PC-3 (cell line): ENCODE results near the gene TOB1. TPM values are rescaled to one million over a fixed set of nuclear protein-coding genes. Genes with fewer than 3 reads are reported as not detected.

Experiments
- ATAC-seq: fragments of 200-7000 bp; cut with Tn5 transposase; 2 replicates; pipeline ENCODE4 v1.9.1; 2020; ENCODE audit warnings: mild to moderate bottlenecking, moderate library complexity
- BruUV-seq: library from RNA; stranded (reverse); fragments of 400-500 nt; replicated peaks from 2 replicates; lab custom pipeline; 2021; lab: Mats Ljungman, UMichigan
- CTCF ChIA-PET: fragments of 300-600 bp; sonication (Branson Sonifier 250); formaldehyde crosslinking; loops from one replicate; lab custom pipeline; 2022; ENCODE audit warnings: antibody characterized with exemption; lab: Charles Lee
- POLR2A ChIA-PET: fragments of 300-600 bp; sonication (Branson Sonifier 250); formaldehyde crosslinking; loops from one replicate; lab custom pipeline; 2022; ENCODE audit warnings: antibody characterized with exemption; ENCODE audit not compliant: unreplicated experiment; lab: Charles Lee
- DNase-seq: peaks from one replicate; pipeline ENCODE4 v3.0.0-alpha.2; 2015
- H2AFZ ChIP-seq: fragments of 300-600 bp; sonication (generic); 2 replicates; pipeline ENCODE4 v1.6.0; 2016; ENCODE audit warnings: antibody characterized with exemption, low read length
- H3F3A ChIP-seq: fragments of 300-600 bp; sonication (generic); one replicate; pipeline ENCODE4 v1.6.0; 2017; ENCODE audit warnings: antibody characterized with exemption, low read length, control low read depth, mild to moderate bottlenecking; ENCODE audit not compliant: unreplicated experiment
- H3K27ac ChIP-seq: fragments of 300-600 bp; sonication (generic); 2 replicates; pipeline ENCODE4 v1.5.1; 2016; ENCODE audit warnings: mild to moderate bottlenecking, low read length
- H3K27me3 ChIP-seq: fragments of 300-600 bp; sonication (generic); 2 replicates; pipeline ENCODE4 v1.6.1; 2016; ENCODE audit warnings: low read length, mixed read lengths
- H3K36me3 ChIP-seq: fragments of 300-600 bp; sonication (generic); 2 replicates; pipeline ENCODE4 v1.6.1; 2016; ENCODE audit warnings: low read depth, mixed run types, low read length, mixed read lengths
- H3K4me1 ChIP-seq: fragments of 300-600 bp; sonication (generic); 2 replicates; pipeline ENCODE4 v1.5.1; 2016; ENCODE audit warnings: low read length; ENCODE audit not compliant: insufficient read depth
- H3K4me2 ChIP-seq: fragments of 300-600 bp; sonication (generic); 2 replicates; pipeline ENCODE4 v1.6.0; 2016; ENCODE audit warnings: low read length
- H3K4me3 ChIP-seq: fragments of 300-600 bp; sonication (generic); 2 replicates; pipeline ENCODE4 v1.5.1; 2016; ENCODE audit warnings: mild to moderate bottlenecking, low read length, mixed read lengths
- H3K79me2 ChIP-seq: fragments of 300-600 bp; sonication (generic); 2 replicates; pipeline ENCODE4 v1.6.1; 2017; ENCODE audit warnings: low read length, mixed read lengths
- H3K9ac ChIP-seq: fragments of 300-600 bp; sonication (generic); 2 replicates; pipeline ENCODE4 v1.6.0; 2016; ENCODE audit warnings: mild to moderate bottlenecking, low read length
- H3K9me2 ChIP-seq: fragments of 300-600 bp; sonication (generic); replicated peaks from 2 replicates; pipeline ENCODE4 v1.6.1; 2016; ENCODE audit warnings: mixed run types, low read length, mixed read lengths
- H3K9me3 ChIP-seq: fragments of 300-600 bp; sonication (generic); 2 replicates; pipeline ENCODE4 v1.6.1; 2016; ENCODE audit warnings: low read length, mixed read lengths
- H4K20me1 ChIP-seq: fragments of 300-600 bp; sonication (generic); 2 replicates; pipeline ENCODE4 v1.6.1; 2016; ENCODE audit warnings: low read length, mixed read lengths
- CTCF ChIP-seq: fragments of 300-600 bp; sonication (generic); conservative IDR thresholded peaks from 2 replicates; pipeline ENCODE4 v1.5.1; 2017; ENCODE audit warnings: antibody characterized with exemption, low read depth, mild to moderate bottlenecking, low read length
- EZH2 ChIP-seq: fragments of 300-600 bp; sonication (generic); IDR thresholded peaks from one replicate; pipeline ENCODE4 v1.6.1; 2017; ENCODE audit warnings: antibody characterized with exemption, mild to moderate bottlenecking, low read length; ENCODE audit not compliant: unreplicated experiment
- EZH2phosphoT487 ChIP-seq: fragments of 300-600 bp; sonication (generic); IDR thresholded peaks from 2 replicates; pipeline ENCODE4 v1.6.1; 2018; ENCODE audit warnings: mild to moderate bottlenecking, antibody characterized with exemption, low read length, borderline replicate concordance
- intact Hi-C: fragments of 100-400 bp; cut with micrococcal nuclease; formaldehyde crosslinking; loops from 2 replicates; pipeline ENCODE4 v1.9.0; 2023
- total RNA-seq: library from RNA; depleted of rRNA; stranded (reverse); fragments of >200 nt; gene quantifications from 2 replicates; pipeline ENCODE4 v1.2.3, GENCODE V29; 2014

TOB1 gene
- total RNA-seq, 1 experiment from 2014 or later: 28.7 TPM

GRCh38 chr17:50841949-50842354, 24.2 kb downstream of the TOB1 start:
- Histone ChIP-seq H3K4me2 (no peak overlapping the region), H3F3A (no peaks in the 10 kb centered on the region), H3K27ac (no peak overlapping the region), H2AFZ (peak overlapping the region; percentile 71), H3K4me3 (no peak overlapping the region), H3K9ac (no peak overlapping the region), H3K27me3 (no peaks in the 10 kb centered on the region), H3K9me3 (no peaks in the 10 kb centered on the region), H3K79me2 (no peaks in the 10 kb centered on the region), H3K36me3 (no peaks in the 10 kb centered on the region), H3K4me1 (peaks cover 15% of the 10 kb centered on the region; the same call in 1 of the 2 replicates), H3K9me2 (no peaks in the 10 kb centered on the region), H4K20me1 (no peaks in the 10 kb centered on the region)
- BruUV-seq: no TSS peak
- ChIA-PET CTCF (interaction anchor here (1.2 kb wide), 2 partner anchors 24 to 59 kb away, joined by 3 to 23 read pairs; no protein-coding TSS in a partner anchor), POLR2A (no interaction called here)
- TF ChIP-seq EZH2 (no peak), EZH2phosphoT487 (no peak), CTCF (peak; percentile 92)
- ATAC-seq: peak; percentile 92
- intact Hi-C loops: loop anchor here (1.0 to 5.0 kb wide), 4 partner anchors 59 to 360 kb away; partner anchors contain the start of gene SPATA20
- DNase-seq: peak; percentile 88

- DNase-seq (no peak), ATAC-seq (no peak)
- peaks cover 15% of the 10 kb centered on the region; the same call in 1 of the 2 replicates for H3K4me1 ChIP-seq
- TF ChIP-seq EZH2 (no peak), CTCF (no peak), EZH2phosphoT487 (no peak)
- H3K9me2 ChIP-seq: no peaks in the 10 kb centered on the region
- no peaks in the 10 kb centered on the region for H3K27me3 ChIP-seq
- no peak overlapping the region for H3K4me2 ChIP-seq
- no TSS peak for BruUV-seq
- no peaks in the 10 kb centered on the region for H4K20me1 ChIP-seq
- H3K9me3 ChIP-seq: no peaks in the 10 kb centered on the region
- no peaks in the 10 kb centered on the region for H3K79me2 ChIP-seq
- no peaks in the 10 kb centered on the region for H3K36me3 ChIP-seq
- intact Hi-C loops: loop anchor here (1.0 to 5.0 kb wide), 3 partner anchors 144 to 359 kb away; partner anchors contain the start of gene SPATA20
- H3K27ac ChIP-seq: no peak overlapping the region
- ChIA-PET CTCF (interaction anchor here (1.0 to 1.2 kb wide), 3 partner anchors 23 to 58 kb away, joined by 3 to 23 read pairs (median 4); no protein-coding TSS in a partner anchor), POLR2A (no interaction called here)
- no peak overlapping the region for H3K9ac ChIP-seq
- H2AFZ ChIP-seq: peak overlapping the region; percentile 71
- H3F3A ChIP-seq: no peaks in the 10 kb centered on the region
- no peak overlapping the region for H3K4me3 ChIP-seq
These were observed 24.7 kb downstream of the TOB1 start for GRCh38 chr17:50841277-50841948.
